K562 (cell line): ENCODE results near the gene ZNF487. TPM values are rescaled to one million over a fixed set of nuclear protein-coding genes. Genes with fewer than 3 reads are reported as not detected.

ENCODE experiments used
- ATAC-seq: fragments of 200-7000 bp; cut with Tn5 transposase; 3 replicates; pipeline ENCODE4 v1.9.1; 2020; ENCODE audit warnings: moderate library complexity
- BruUV-seq: library from RNA; stranded (reverse); fragments of 400-500 nt; replicated peaks from 2 replicates; lab custom pipeline; 2021; lab: Mats Ljungman, UMichigan
- CTCF ChIA-PET: fragments of 300-600 bp; formaldehyde crosslinking; extraction: SDS; loops from one replicate; lab custom pipeline; 2021; ENCODE audit warnings: low intra/inter-chr PET ratio; lab: Yijun Ruan, JAX
- POLR2A ChIA-PET: fragments of 300-600, 350-650 bp; sonication (Branson Sonifier 250); formaldehyde crosslinking; extraction: SDS; loops from one replicate; lab custom pipeline; 2021; ENCODE audit warnings: antibody characterized with exemption, inconsistent platforms; lab: Yijun Ruan, JAX
- DNase-seq, 4 experiments: peaks; one replicate each; pipeline versions ENCODE4 v3.0.0 to v3.0.0-alpha.2; 2011 to 2018; ENCODE audit warnings: low spot score in 3 of 4, mixed read lengths in 3 of 4; ENCODE audit errors: extremely low read depth in 1 of 4
- FAIRE-seq: peaks from 2 replicates; lab custom pipeline; 2011; peaks lifted over from hg19 to GRCh38; lab: Jason Lieb, UNC
- H2AFZ ChIP-seq: 2 replicates; pipeline ENCODE4 v1.6.0; 2011; ENCODE audit warnings: low read depth, low read length, control low read depth, inconsistent platforms
- H3K27ac ChIP-seq: fragments of 200-600 bp; 3 replicates; pipeline ENCODE4 v1.8.0; 2011; ENCODE audit warnings: low read depth, mild to moderate bottlenecking, control low read depth, inconsistent platforms, low read length, moderate library complexity, mixed read lengths; ENCODE audit errors: extremely low read depth
- H3K27me3 ChIP-seq, 2 experiments: fragments of 300-600 bp in 1 of 2; 2 replicates in 1 of 2; 3 replicates in 1 of 2; pipeline versions ENCODE4 v1.6.0 to v1.8.0; 2011; ENCODE audit warnings: inconsistent platforms in 2 of 2, low read length in 2 of 2, mild to moderate bottlenecking in 1 of 2, mixed read lengths in 1 of 2, moderate library complexity in 1 of 2; ENCODE audit not compliant: control insufficient read depth in 2 of 2, insufficient read depth in 2 of 2
- H3K36me3 ChIP-seq: fragments of 300-600 bp; 3 replicates; pipeline ENCODE4 v1.8.0; 2011; ENCODE audit warnings: mild to moderate bottlenecking, low read length, inconsistent platforms; ENCODE audit not compliant: control insufficient read depth, insufficient read depth
- H3K4me1 ChIP-seq, 2 experiments: fragments of 200-600 bp in 1 of 2; replicated peaks in 1 of 2; 2 replicates in 1 of 2; 3 replicates in 1 of 2; pipeline versions ENCODE4 v1.5.1 to v1.8.0; 2011; ENCODE audit warnings: inconsistent platforms in 2 of 2, low read length in 2 of 2, mild to moderate bottlenecking in 1 of 2, mixed read lengths in 1 of 2, moderate library complexity in 1 of 2; ENCODE audit not compliant: control insufficient read depth in 2 of 2, insufficient read depth in 2 of 2
- H3K4me2 ChIP-seq: 2 replicates; pipeline ENCODE4 v1.6.1; 2011; ENCODE audit warnings: low read length, control low read depth, inconsistent platforms, mixed read lengths; ENCODE audit not compliant: insufficient read depth
- H3K4me3 ChIP-seq: fragments of 200-600 bp; sonication (generic), shearing (Covaris generic); 2 replicates; pipeline ENCODE4 v1.5.1; 2016; ENCODE audit warnings: control low read depth, inconsistent platforms
- H3K79me2 ChIP-seq: fragments of 200-600 bp; 3 replicates; pipeline ENCODE4 v1.8.0; 2011; ENCODE audit warnings: low read length, inconsistent platforms; ENCODE audit not compliant: control insufficient read depth, insufficient read depth
- H3K9ac ChIP-seq, 2 experiments: 2 replicates each; pipeline versions ENCODE4 v1.6.0 to v1.6.1; 2011; ENCODE audit warnings: low read depth in 2 of 2, low read length in 2 of 2, control low read depth in 1 of 2, inconsistent platforms in 1 of 2, mild to moderate bottlenecking in 1 of 2, mixed read lengths in 1 of 2; ENCODE audit not compliant: insufficient read depth in 1 of 2
- H3K9me1 ChIP-seq: one replicate; pipeline ENCODE4 v1.6.0; 2011; ENCODE audit warnings: inconsistent platforms, mild to moderate bottlenecking, low read length, moderate library complexity; ENCODE audit not compliant: control insufficient read depth, insufficient read depth
- H3K9me3 ChIP-seq: replicated peaks from 2 replicates; pipeline ENCODE4 v1.5.1; 2011; ENCODE audit warnings: low read depth, low read length, inconsistent platforms; ENCODE audit not compliant: control insufficient read depth, insufficient read depth
- H4K20me1 ChIP-seq: replicated peaks from 2 replicates; pipeline ENCODE4 v1.6.1; 2011; ENCODE audit warnings: low read length, inconsistent platforms, mixed read lengths; ENCODE audit not compliant: control insufficient read depth, insufficient read depth
- DDX20 ChIP-seq: fragments of 450-650 bp; IDR thresholded peaks from 2 replicates; pipeline ENCODE4 v1.6.1; 2016; ENCODE audit warnings: missing genetic modification characterization, low read depth, mild to moderate bottlenecking, missing compliant biosample characterization, moderate library complexity
- NFXL1 ChIP-seq: fragments of 450-650 bp; formaldehyde crosslinking; IDR thresholded peaks from 2 replicates; pipeline ENCODE4 v1.4.0; 2021; ENCODE audit warnings: mild to moderate bottlenecking
- POLR2A ChIP-seq: fragments of 450-650 bp; conservative IDR thresholded peaks from 2 replicates; pipeline ENCODE4 v1.6.1; 2016
- POLR2B ChIP-seq: fragments of 450-650 bp; IDR thresholded peaks from 2 replicates; pipeline ENCODE4 v1.6.1; 2018; ENCODE audit warnings: low read depth; ENCODE audit not compliant: partially characterized antibody
- SUPT5H ChIP-seq: fragments of 450-650 bp; IDR thresholded peaks from 2 replicates; pipeline ENCODE4 v1.6.1; 2016
- WGBS: fragments of 100-300 bp; shearing (Covaris generic); methylation state at CpG from one replicate; pipeline ENCODE4 v1.1.6; 2016; ENCODE audit warnings: low coverage, mixed read lengths; ENCODE audit not compliant: insufficient coverage; ENCODE audit errors: missing lambda C conversion rate; 5-methylcytosine and 5-hydroxymethylcytosine counted together
- in situ Hi-C: fragments of 300-500 bp; cut with MboI; formaldehyde crosslinking; loops from 4 replicates; pipeline ENCODE4 v1.15.0; 2018; ENCODE audit warnings: inconsistent platforms, mixed read lengths
- intact Hi-C: fragments of 100-400 bp; cut with micrococcal nuclease; formaldehyde crosslinking; loops from 2 replicates; pipeline ENCODE4 v1.14.2; 2022
- polyA plus RNA-seq, 8 experiments: library from polyadenylated mRNA; depleted of rRNA in 4 of 8; stranded (reverse) in 5 of 8; unstranded in 3 of 8; fragments of >200 nt; fragmentation: Nextera tagmentation in 2 of 8; fragmentation: Illumina TruSeq in 1 of 8; extraction: Ambion mirVana in 2 of 8; extraction: Trizol in 1 of 8; gene quantifications; 2 replicates each; pipeline versions ENCODE4 v1.2.1 to v1.2.3, GENCODE V29; 2011 to 2014; ENCODE audit warnings: inconsistent platforms in 1 of 8, missing spikeins in 1 of 8
- total RNA-seq, 7 experiments: library from RNA; depleted of rRNA in 6 of 7; stranded (reverse); fragments of >200 nt in 6 of 7; fragmentation: Illumina TruSeq in 2 of 7; extraction: Trizol in 2 of 7; gene quantifications; 2 replicates each; pipeline versions ENCODE4 v1.2.1 to v1.2.3, GENCODE V29; 2011 to 2021; ENCODE audit warnings: low replicate concordance in 1 of 7

ZNF487 gene
- total and polyA plus RNA-seq, 9 of the 15 experiments (the other 6 are each of a cell fraction or from before 2014, with no cell fraction given) = 1.9 to 6.5 (median 4.2) TPM

- Histone ChIP-seq H3K27me3 (no peaks in the 10 kb centered on the region), H2AFZ (no peak overlapping the region), H3K27ac (peak overlapping the region; percentile 18; the same call in 1 of the 3 replicates), H3K4me1 (peaks cover 45 to 47% of the 10 kb centered on the region in 2 experiments; a peak in 4 of 5 replicates), H3K9ac (peak overlapping the region in 1 of 2 experiments; percentile 26; a peak in 1 of 4 replicates), H3K9me3 (no peaks in the 10 kb centered on the region), H4K20me1 (peaks cover 84% of the 10 kb centered on the region), H3K4me3 (no peak overlapping the region), H3K9me1 (peaks cover 4% of the 10 kb centered on the region), H3K36me3 (peaks cover 99% of the 10 kb centered on the region), H3K4me2 (no peak overlapping the region), H3K79me2 (peaks cover 98% of the 10 kb centered on the region)
- POLR2A ChIA-PET = interaction anchor here (0.7 to 3.4 kb wide), 5 partner anchors 9 to 127 kb away, joined by 3 to 22 read pairs (median 6); partner anchors contain the start of gene HNRNPF
- no peak for ATAC-seq
- CTCF ChIA-PET = no interaction called here
- WGBS = 96% methylated on average over 6 of the region's 6 CpGs
- in situ Hi-C loops = no loop called here
- BruUV-seq = no TSS peak
- intact Hi-C loops = no loop called here
- no peak for DNase-seq
- no peak for TF ChIP-seq DDX20
- peak; percentile 21; the same call in 1 of the 2 replicates for TF ChIP-seq POLR2A
- no peak for FAIRE-seq
Measured at GRCh38 chr10:43391496-43391895, 45.4 kb upstream of the ZNF487 start.

GRCh38 chr10:43392748-43393147 is 44.2 kb upstream of the ZNF487 start:
- FAIRE-seq = no peak
- TF ChIP-seq SUPT5H (peak; percentile 41), POLR2A (0 out of 2 replicates have a peak, but pooled peaks have one; percentile 42), NFXL1 (CRISPR knock-in tag) (no peak), POLR2B (peak; percentile 43)
- peaks cover 45 to 51% of the 10 kb centered on the region in 2 experiments; a peak in 4 of 5 replicates for H3K4me1 ChIP-seq
- no peak for ATAC-seq
- ChIA-PET CTCF (no interaction called here), POLR2A (interaction anchor here (0.8 to 5.3 kb wide), 2 partner anchors 9 to 43 kb away, joined by 3 to 73 read pairs; no protein-coding TSS in a partner anchor)
- peak overlapping the region; percentile 34 for H3K27ac ChIP-seq
- peak in 1 of 4 experiments; percentile 10 for DNase-seq
- peak overlapping the region; percentile 2 to 40; a peak in 1 of 4 replicates for H3K9ac ChIP-seq
- no TSS peak for BruUV-seq
- in situ Hi-C loops = no loop called here
- intact Hi-C loops = no loop called here
- H3K9me1 ChIP-seq = peaks cover 4% of the 10 kb centered on the region
- H3K36me3 ChIP-seq = peaks cover 88% of the 10 kb centered on the region
- peaks cover 71% of the 10 kb centered on the region for H4K20me1 ChIP-seq
- no peaks in the 10 kb centered on the region for H3K9me3 ChIP-seq
- 90% methylated on average over 3 of the region's 3 CpGs for WGBS
- no peak overlapping the region for H3K4me2 ChIP-seq
- H2AFZ ChIP-seq = no peak overlapping the region
- no peak overlapping the region for H3K4me3 ChIP-seq
- peaks cover 97% of the 10 kb centered on the region for H3K79me2 ChIP-seq
- H3K27me3 ChIP-seq = no peaks in the 10 kb centered on the region
